Prostate gland (tissue), 2 donors: ENCODE measurements around the gene BNC1. TPM values are rescaled to one million over a fixed set of nuclear protein-coding genes. Genes with fewer than 3 reads are reported as not detected.

ENCODE experiments used
- DNase-seq: peaks from one replicate; pipeline ENCODE4 v3.0.0-alpha.2; 2019; ENCODE audit warnings: low spot score
- H3K27ac ChIP-seq, 2 donors: fragments of 200-600 bp; sonication (generic); 2 replicates each; pipeline ENCODE4 v1.5.1; 2017 to 2019
- H3K27me3 ChIP-seq: fragments of 200-600 bp; sonication (generic); replicated peaks from 2 replicates; pipeline ENCODE4 v1.5.1; 2019; ENCODE audit not compliant: insufficient read depth
- H3K36me3 ChIP-seq, 2 donors: fragments of 200-600 bp; sonication (generic); 1 replicate in 1 of 2; 2 replicates in 1 of 2; pipeline versions ENCODE4 v1.5.1 to v1.8.1; 2017 to 2019
- H3K4me1 ChIP-seq: fragments of 200-600 bp; sonication (generic); replicated peaks from 2 replicates; pipeline ENCODE4 v1.5.1; 2019
- H3K4me3 ChIP-seq, 2 donors: fragments of 200-600 bp; sonication (generic); 2 replicates each; pipeline ENCODE4 v1.5.1; 2017 to 2019
- H3K9me3 ChIP-seq: fragments of 200-600 bp; sonication (generic); 2 replicates; pipeline ENCODE4 v1.5.1; 2017
- POLR2A ChIP-seq: fragments of 450-650 bp; IDR thresholded peaks from one replicate; pipeline ENCODE4 v1.6.1; 2016; ENCODE audit warnings: antibody characterized with exemption, mild to moderate bottlenecking
- POLR2AphosphoS5 ChIP-seq: sonication (generic); formaldehyde crosslinking; IDR thresholded peaks from one replicate; pipeline ENCODE4 v1.6.1; 2017; ENCODE audit warnings: antibody characterized with exemption
- WGBS: methylation state at CpG from one replicate; pipeline ENCODE4 v1.1.5; 2018; 5-methylcytosine and 5-hydroxymethylcytosine counted together
- intact Hi-C: fragments of 100-400 bp; cut with DNase I; formaldehyde crosslinking; loops from one replicate; pipeline ENCODE4 v1.14.2; 2022
- total RNA-seq, 2 donors: library from RNA; depleted of rRNA; stranded (reverse); fragments of >200 nt; gene quantifications; one replicate each; pipeline ENCODE4 v1.1.0, GENCODE V29; 2016
- TF ChIP-seq, protein P1 (sequence below), 4 experiments: fragments of 200-600 bp in 2 of 4; fragments of 450-650 bp in 2 of 4; sonication (generic) in 2 of 4; IDR thresholded peaks; 1 replicate in 3 of 4; 2 replicates in 1 of 4; pipeline ENCODE4 v1.5.1; 2016 to 2019; ENCODE audit warnings: antibody characterized with exemption in 4 of 4, mild to moderate bottlenecking in 2 of 4, moderate library complexity in 2 of 4

Gene BNC1
- total RNA-seq, 2 donors from 2014 or later = 0.27 to 11.0 TPM

- intact Hi-C loops = no loop called here
- TF ChIP-seq, protein P1, sequence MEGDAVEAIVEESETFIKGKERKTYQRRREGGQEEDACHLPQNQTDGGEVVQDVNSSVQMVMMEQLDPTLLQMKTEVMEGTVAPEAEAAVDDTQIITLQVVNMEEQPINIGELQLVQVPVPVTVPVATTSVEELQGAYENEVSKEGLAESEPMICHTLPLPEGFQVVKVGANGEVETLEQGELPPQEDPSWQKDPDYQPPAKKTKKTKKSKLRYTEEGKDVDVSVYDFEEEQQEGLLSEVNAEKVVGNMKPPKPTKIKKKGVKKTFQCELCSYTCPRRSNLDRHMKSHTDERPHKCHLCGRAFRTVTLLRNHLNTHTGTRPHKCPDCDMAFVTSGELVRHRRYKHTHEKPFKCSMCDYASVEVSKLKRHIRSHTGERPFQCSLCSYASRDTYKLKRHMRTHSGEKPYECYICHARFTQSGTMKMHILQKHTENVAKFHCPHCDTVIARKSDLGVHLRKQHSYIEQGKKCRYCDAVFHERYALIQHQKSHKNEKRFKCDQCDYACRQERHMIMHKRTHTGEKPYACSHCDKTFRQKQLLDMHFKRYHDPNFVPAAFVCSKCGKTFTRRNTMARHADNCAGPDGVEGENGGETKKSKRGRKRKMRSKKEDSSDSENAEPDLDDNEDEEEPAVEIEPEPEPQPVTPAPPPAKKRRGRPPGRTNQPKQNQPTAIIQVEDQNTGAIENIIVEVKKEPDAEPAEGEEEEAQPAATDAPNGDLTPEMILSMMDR (IDR thresholded peaks at IDR 0.05) = no peak
- TF ChIP-seq POLR2A (no peak), POLR2AphosphoS5 (no peak)
- no peaks in the 10 kb centered on the region for H3K9me3 ChIP-seq
- H3K27ac ChIP-seq = no peak overlapping the region
- no peak overlapping the region for H3K4me3 ChIP-seq
- no peak for DNase-seq
- H3K27me3 ChIP-seq = no peaks in the 10 kb centered on the region
- no peaks in the 10 kb centered on the region for H3K4me1 ChIP-seq
- WGBS = 87% methylated on average over 3 of the region's 3 CpGs
- H3K36me3 ChIP-seq = no peaks in the 10 kb centered on the region
These were observed 38.2 kb upstream of the BNC1 start for GRCh38 chr15:83322691-83323090.

DNA sequence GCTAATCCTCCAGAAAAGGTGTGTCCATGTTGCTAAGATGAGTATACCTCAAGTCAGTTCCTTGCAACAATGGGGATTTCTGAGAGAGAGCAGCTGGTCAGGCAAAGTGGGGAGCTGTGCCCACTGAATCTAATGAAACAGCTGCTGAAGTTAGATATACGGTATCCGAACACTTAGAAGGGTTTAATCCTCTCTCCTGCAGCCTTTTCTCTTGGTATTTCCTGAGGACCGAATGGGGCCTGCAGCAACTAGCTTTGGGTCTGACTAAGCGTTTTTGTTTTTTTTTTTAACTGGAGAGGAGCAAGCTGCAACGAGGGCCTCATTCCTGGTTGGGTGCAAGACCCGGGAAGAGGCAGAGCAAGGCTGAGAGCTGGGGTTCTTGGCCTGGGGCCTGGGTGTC is 37.6 kb upstream of the BNC1 start:
- no peak for TF ChIP-seq POLR2A
- no peak for TF ChIP-seq POLR2AphosphoS5
- TF ChIP-seq, protein P1 (IDR thresholded peaks at IDR 0.05) = no peak
- intact Hi-C loops = no loop called here
- no peaks in the 10 kb centered on the region for H3K4me1 ChIP-seq
- H3K27me3 ChIP-seq = no peaks in the 10 kb centered on the region
- WGBS = 44% methylated on average over 6 of the region's 6 CpGs
- no peaks in the 10 kb centered on the region for H3K36me3 ChIP-seq
- no peak overlapping the region for H3K4me3 ChIP-seq
- no peak for DNase-seq
- no peak overlapping the region for H3K27ac ChIP-seq
- H3K9me3 ChIP-seq = no peaks in the 10 kb centered on the region

DNA sequence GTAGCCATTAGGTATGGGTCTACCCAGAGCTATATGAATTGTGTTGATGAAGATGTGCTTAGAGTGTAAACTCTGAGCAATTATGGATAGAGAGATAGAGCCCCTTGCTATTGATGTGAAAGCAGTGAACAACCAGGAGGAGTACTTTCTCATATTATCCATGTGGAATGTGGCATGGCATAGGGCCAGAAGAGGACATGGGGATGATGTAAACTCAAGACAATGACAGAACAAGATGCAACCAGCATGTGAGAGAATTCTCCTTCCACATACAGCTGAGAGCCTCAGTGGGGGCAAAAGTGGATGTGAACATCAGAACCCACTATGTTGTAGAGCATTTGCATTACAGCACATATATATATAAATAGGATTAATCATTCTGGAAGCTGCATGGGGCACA is 36.4 kb upstream of the BNC1 start:
- no peak overlapping the region for H3K4me3 ChIP-seq
- H3K4me1 ChIP-seq = no peaks in the 10 kb centered on the region
- intact Hi-C loops = no loop called here
- no peaks in the 10 kb centered on the region for H3K27me3 ChIP-seq
- H3K27ac ChIP-seq = no peak overlapping the region
- TF ChIP-seq, protein P1 (IDR thresholded peaks at IDR 0.05) = no peak
- no peak for TF ChIP-seq POLR2AphosphoS5
- no peak for TF ChIP-seq POLR2A
- H3K36me3 ChIP-seq = no peaks in the 10 kb centered on the region
- DNase-seq = no peak
- no peaks in the 10 kb centered on the region for H3K9me3 ChIP-seq

DNA sequence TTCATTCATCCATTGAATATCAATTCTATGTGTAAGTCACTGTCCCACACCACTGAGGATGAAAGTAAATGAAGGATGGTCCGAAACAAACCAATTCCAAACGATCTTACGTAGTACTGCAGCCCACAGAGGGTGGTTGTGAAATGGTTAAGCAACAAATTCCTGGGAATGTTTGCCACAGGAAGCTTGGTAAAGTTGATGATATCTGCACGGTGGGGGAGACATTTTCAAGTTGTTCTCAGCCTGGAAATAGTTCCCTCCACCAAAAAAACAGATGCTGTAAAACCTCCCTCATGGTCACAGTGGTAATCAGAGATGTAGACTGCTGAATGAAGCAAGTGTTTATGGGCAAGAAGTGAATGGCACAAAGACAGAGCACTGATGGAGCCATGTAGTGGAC is 35.9 kb upstream of the BNC1 start:
- DNase-seq = no peak
- 55% methylated on average over 4 of the region's 4 CpGs for WGBS
- H3K4me3 ChIP-seq = no peak overlapping the region
- H3K27ac ChIP-seq = no peak overlapping the region
- TF ChIP-seq, protein P1 (IDR thresholded peaks at IDR 0.05) = no peak
- TF ChIP-seq POLR2A (no peak), POLR2AphosphoS5 (no peak)
- no peaks in the 10 kb centered on the region for H3K27me3 ChIP-seq
- H3K4me1 ChIP-seq = no peaks in the 10 kb centered on the region
- no peaks in the 10 kb centered on the region for H3K9me3 ChIP-seq
- H3K36me3 ChIP-seq = no peaks in the 10 kb centered on the region
- intact Hi-C loops = no loop called here

DNA sequence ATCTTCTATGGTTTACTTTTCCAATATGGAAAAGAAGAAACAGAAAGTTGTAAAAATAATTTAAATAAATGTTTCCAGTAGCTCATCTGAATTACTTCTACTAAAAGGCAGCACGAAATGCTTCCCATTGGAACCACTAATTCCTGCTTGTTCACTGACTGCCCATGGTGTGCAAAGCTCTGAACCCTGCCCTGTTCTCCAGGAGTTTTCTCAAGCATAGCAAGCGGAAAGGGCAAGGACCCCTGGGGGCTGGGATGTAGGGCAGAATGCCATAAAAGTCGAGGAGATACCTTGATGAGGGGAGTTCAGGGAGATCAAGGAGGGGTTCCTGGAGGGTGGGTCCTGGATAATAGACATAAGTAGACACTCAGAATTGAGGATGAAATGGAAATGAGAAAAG is 35.3 kb upstream of the BNC1 start:
- 61% methylated on average over 3 of the region's 3 CpGs for WGBS
- no peak overlapping the region for H3K4me3 ChIP-seq
- TF ChIP-seq, protein P1 (IDR thresholded peaks at IDR 0.05) = no peak
- no peak for TF ChIP-seq POLR2AphosphoS5
- no peak for TF ChIP-seq POLR2A

More for the DNA sequence above, 35.3 kb upstream of the BNC1 start:
- H3K9me3 ChIP-seq = no peaks in the 10 kb centered on the region
- intact Hi-C loops = no loop called here
- H3K27ac ChIP-seq = no peak overlapping the region
- no peaks in the 10 kb centered on the region for H3K4me1 ChIP-seq
- no peaks in the 10 kb centered on the region for H3K36me3 ChIP-seq
- no peaks in the 10 kb centered on the region for H3K27me3 ChIP-seq
- DNase-seq = no peak
